Activated CD4-positive, alpha-beta T cell treated with anti-CD3 and anti-CD28 coated beads for 36 hours (primary cell): ENCODE data around the gene SMG7. TPM values are rescaled to one million over a fixed set of nuclear protein-coding genes. Genes with fewer than 3 reads are reported as not detected.

Experiments
- ATAC-seq: fragments of 200-7000 bp; cut with Tn5 transposase; one replicate; pipeline ENCODE4 v1.10.0; 2021; ENCODE audit warnings: mild to moderate bottlenecking, moderate library complexity
- CTCF ChIA-PET: fragments of 350-600 bp; sonication (Branson Sonifier 250); formaldehyde crosslinking; loops from one replicate; lab custom pipeline; 2021; ENCODE audit warnings: antibody characterized with exemption; lab: Charles Lee
- POLR2A ChIA-PET: fragments of 350-600 bp; sonication (Branson Sonifier 250); formaldehyde crosslinking; loops from one replicate; lab custom pipeline; 2021; ENCODE audit warnings: antibody characterized with exemption, inconsistent platforms; lab: Charles Lee
- DNase-seq: peaks from one replicate; pipeline ENCODE4 v3.0.0-alpha.2; 2020
- H3K27ac Mint-ChIP-seq: one replicate; pipeline ENCODE4 v1.8.0; 2021; ENCODE audit warnings: mixed read lengths
- H3K27me3 Mint-ChIP-seq: one replicate; pipeline ENCODE4 v1.8.0; 2021; ENCODE audit warnings: mixed read lengths
- H3K36me3 Mint-ChIP-seq: one replicate; pipeline ENCODE4 v1.8.0; 2021; ENCODE audit warnings: low read depth, mixed read lengths
- H3K4me1 Mint-ChIP-seq: one replicate; pipeline ENCODE4 v1.8.0; 2021; ENCODE audit warnings: mixed read lengths
- H3K4me3 Mint-ChIP-seq: one replicate; pipeline ENCODE4 v1.8.0; 2021; ENCODE audit warnings: mild to moderate bottlenecking, moderate library complexity, mixed read lengths
- H3K9me3 Mint-ChIP-seq: one replicate; pipeline ENCODE4 v1.8.0; 2021; ENCODE audit warnings: low read depth, mixed read lengths
- intact Hi-C, 2 experiments: fragments of 100-400 bp; cut with DNase I in 1 of 2; cut with micrococcal nuclease in 1 of 2; formaldehyde crosslinking; loops; one replicate each; pipeline versions ENCODE4 v1.14.2 to v1.15.1; 2022 to 2024; cut with DNase I, micrococcal nuclease
- total RNA-seq, 2 experiments: library from RNA; stranded (reverse); gene quantifications; one replicate each; pipeline ENCODE4 v1.2.3, GENCODE V29; 2021

Gene SMG7
- total RNA-seq, 2 experiments from 2014 or later = 56.6 to 62.1 TPM

- POLR2A ChIA-PET = interaction anchor here (0.6 kb wide), 1 partner anchor 275 kb away, joined by 3 read pairs; no protein-coding TSS in a partner anchor
Observed at GRCh38 chr1:183470147-183470960, 1.9 kb upstream of the SMG7 start.

GRCh38 chr1:183470961-183471742 lies 1.1 kb upstream of the SMG7 start:
- intact Hi-C loops = loop anchor here (1.0 to 10.0 kb wide), 20 partner anchors 72 to 1846 kb away; partner anchors contain the start of genes ARPC5 (in 1 of the 2), C1orf21 (in 1 of the 2), DHX9 (in 1 of the 2) and EDEM3 (in 1 of the 2)
- Mint-ChIP-seq H3K27ac (peak overlapping the region; percentile 99), H3K36me3 (peaks cover 11% of the 10 kb centered on the region), H3K4me3 (peak overlapping the region; percentile 86), H3K27me3 (no peaks in the 10 kb centered on the region), H3K9me3 (no peaks in the 10 kb centered on the region), H3K4me1 (peaks cover 26% of the 10 kb centered on the region)
- ChIA-PET CTCF (interaction anchor here (1.7 kb wide), 1 partner anchor 214 kb away, joined by 4 read pairs; no protein-coding TSS in a partner anchor), POLR2A (interaction anchor here (0.6 kb wide), 1 partner anchor 276 kb away, joined by 3 read pairs; no protein-coding TSS in a partner anchor)
- ATAC-seq (peak; percentile 37), DNase-seq (peak; percentile 86)

More at GRCh38 chr1:183470147-183470960, 1.9 kb upstream of the SMG7 start:
- DNase-seq (peak; percentile 96), ATAC-seq (peak; percentile 39)
- intact Hi-C loops = loop anchor here (1.0 to 10.0 kb wide), 19 partner anchors 72 to 1847 kb away; partner anchors contain the start of genes ARPC5 (in 1 of the 2), C1orf21 (in 1 of the 2), DHX9 (in 1 of the 2) and EDEM3 (in 1 of the 2)
- Mint-ChIP-seq H3K27ac (peak overlapping the region; percentile 99), H3K36me3 (peaks cover 11% of the 10 kb centered on the region), H3K9me3 (no peaks in the 10 kb centered on the region), H3K4me3 (peak overlapping the region; percentile 86), H3K27me3 (peaks cover 3% of the 10 kb centered on the region), H3K4me1 (peaks cover 26% of the 10 kb centered on the region)
- CTCF ChIA-PET = interaction anchor here (0.6 to 1.7 kb wide), 2 partner anchors 215 to 294 kb away, joined by 3 to 4 read pairs; no protein-coding TSS in a partner anchor

DNA sequence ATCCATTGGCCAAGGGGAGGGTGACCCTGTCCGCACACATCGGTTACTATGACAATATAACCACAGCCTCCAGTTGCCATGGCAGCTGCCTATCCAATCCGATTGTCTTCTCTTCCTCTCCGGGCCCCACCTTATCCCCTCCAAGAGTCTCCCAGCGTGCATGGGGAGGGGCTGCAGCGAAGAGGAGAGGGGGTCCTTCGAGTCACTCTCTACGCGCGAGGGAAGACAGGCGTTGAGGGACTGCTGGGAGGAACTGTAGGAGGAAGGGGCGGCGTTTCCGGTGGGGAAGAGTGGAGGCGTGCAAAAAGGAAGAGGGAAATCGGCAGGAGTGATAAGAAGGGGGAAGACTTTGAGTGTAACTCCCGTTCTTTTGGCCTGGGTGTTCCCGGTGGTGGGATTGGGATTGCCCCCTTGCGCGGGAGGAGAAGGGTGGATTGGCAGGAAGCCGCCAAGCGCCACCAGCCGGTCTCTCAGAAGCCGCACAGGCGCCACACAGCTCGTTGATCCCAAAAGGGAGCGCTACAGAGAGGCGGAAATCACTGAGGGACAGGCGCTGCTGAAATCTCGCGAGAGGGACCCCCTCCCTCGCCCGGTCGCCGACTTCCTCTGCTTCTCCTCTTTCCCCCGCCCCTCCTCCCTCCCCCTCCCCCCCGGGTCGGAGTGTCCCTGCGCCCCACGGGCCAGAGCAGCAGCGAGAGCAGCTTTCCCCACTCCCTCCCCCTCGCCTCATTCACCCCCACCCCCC lies 384 bp upstream of the SMG7 start:
- H3K27ac Mint-ChIP-seq = peak overlapping the region; percentile 99
- ATAC-seq (peak; percentile 61), DNase-seq (peak; percentile 99)
- H3K27me3 Mint-ChIP-seq = no peaks in the 10 kb centered on the region
- H3K9me3 Mint-ChIP-seq = no peaks in the 10 kb centered on the region
- peaks cover 11% of the 10 kb centered on the region for H3K36me3 Mint-ChIP-seq
- H3K4me1 Mint-ChIP-seq = peaks cover 26% of the 10 kb centered on the region
- intact Hi-C loops = loop anchor here (1.0 to 10.0 kb wide), 22 partner anchors 27 to 1845 kb away; partner anchors contain the start of genes ARPC5 (in 2 of the 2), TSEN15 (in 2 of the 2), C1orf21 (in 1 of the 2) and DHX9 (in 1 of the 2)
- H3K4me3 Mint-ChIP-seq = peak overlapping the region; percentile 86
- ChIA-PET CTCF (interaction anchor here (1.5 kb wide), 1 partner anchor 161 kb away, joined by 4 read pairs; no protein-coding TSS in a partner anchor), POLR2A (no interaction called here)

DNA sequence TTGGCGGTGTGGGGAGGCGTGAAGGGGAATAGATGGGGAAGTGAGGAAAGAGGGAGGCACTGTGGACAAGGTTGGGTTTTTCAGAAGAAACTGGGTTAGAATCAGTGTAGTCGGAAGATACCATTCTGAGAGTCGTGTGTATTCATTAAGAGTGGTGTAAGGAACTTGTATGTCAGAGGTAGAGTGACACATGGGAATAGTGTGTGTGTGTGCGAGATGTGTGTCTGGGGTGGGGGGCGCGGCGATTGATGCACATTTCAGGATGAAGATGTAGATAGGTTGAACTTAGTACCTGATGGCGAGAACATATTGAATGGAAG lies 878 bp downstream of the SMG7 start:
- Mint-ChIP-seq H3K27me3 (no peaks in the 10 kb centered on the region), H3K9me3 (no peaks in the 10 kb centered on the region), H3K36me3 (peaks cover 11% of the 10 kb centered on the region), H3K4me3 (peak overlapping the region; percentile 86), H3K27ac (peak overlapping the region; percentile 99), H3K4me1 (peaks cover 27% of the 10 kb centered on the region)
- POLR2A ChIA-PET = no interaction called here
- no peak for ATAC-seq
- intact Hi-C loops = loop anchor here (2.0 to 10.0 kb wide), 12 partner anchors 26 to 1844 kb away; partner anchors contain the start of genes C1orf21 (in 1 of the 2), GLUL (in 1 of the 2), IVNS1ABP (in 1 of the 2) and LAMC1 (in 1 of the 2)
- DNase-seq = peak; percentile 24
- CTCF ChIA-PET = interaction anchor here (0.6 to 2.5 kb wide), 6 partner anchors 9 to 584 kb away, joined by 3 to 13 read pairs (median 4); no protein-coding TSS in a partner anchor

GRCh38 chr1:183476081-183476480 lies 3.8 kb downstream of the SMG7 start:
- H3K4me3 Mint-ChIP-seq = no peak overlapping the region
- DNase-seq (no peak), ATAC-seq (no peak)
- H3K27ac Mint-ChIP-seq = no peak overlapping the region
- intact Hi-C loops = loop anchor here (10.0 kb wide), 3 partner anchors 439 to 1409 kb away; partner anchors contain the start of gene RGS16 (in 1 of the 2)
- no peaks in the 10 kb centered on the region for H3K9me3 Mint-ChIP-seq
- H3K4me1 Mint-ChIP-seq = peaks cover 46% of the 10 kb centered on the region
- ChIA-PET POLR2A (no interaction called here), CTCF (no interaction called here)
- peaks cover 13% of the 10 kb centered on the region for H3K36me3 Mint-ChIP-seq
- no peaks in the 10 kb centered on the region for H3K27me3 Mint-ChIP-seq

DNA sequence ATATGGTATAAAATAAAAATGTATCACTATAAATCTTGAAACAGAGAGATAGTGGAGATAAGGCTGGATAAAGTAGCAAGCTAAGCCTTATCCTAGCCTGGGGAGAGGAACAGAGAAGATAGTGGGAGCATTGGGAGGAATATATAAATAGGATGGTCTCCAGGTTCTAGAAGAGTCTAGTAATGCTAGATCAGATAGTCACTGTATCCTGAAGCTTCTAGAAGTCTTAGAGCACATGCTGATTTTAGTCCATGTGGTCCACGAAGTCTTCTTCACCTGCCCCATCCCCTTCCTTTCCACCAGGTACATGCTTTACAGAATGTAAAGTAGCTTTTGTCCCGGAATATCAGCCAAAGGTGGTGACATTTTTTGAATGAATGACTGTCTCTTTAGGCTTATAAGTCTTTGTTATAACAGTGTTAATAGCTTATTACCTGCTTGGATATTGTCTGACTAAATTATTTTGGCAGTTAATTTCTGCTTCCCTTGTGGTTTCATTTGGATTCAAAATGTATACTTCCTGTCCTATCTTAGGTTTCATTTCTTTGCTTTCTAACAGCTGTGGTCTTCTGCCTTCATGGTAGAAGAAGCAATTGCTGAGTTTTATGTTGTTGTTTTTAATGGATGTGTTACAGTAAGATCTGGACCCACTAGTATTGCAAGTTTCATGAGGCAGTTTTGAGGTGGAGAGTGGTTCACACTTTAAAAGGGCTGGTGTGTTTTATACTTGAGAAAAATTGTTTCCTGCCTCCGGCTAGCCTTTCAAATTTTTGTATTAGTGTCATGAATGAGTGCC lies 5.9 kb downstream of the SMG7 start:
- POLR2A ChIA-PET = interaction anchor here (0.7 to 1.1 kb wide), 2 partner anchors 11 to 95 kb away, joined by 3 to 4 read pairs; no protein-coding TSS in a partner anchor
- intact Hi-C loops = loop anchor here (10.0 kb wide), 3 partner anchors 437 to 1407 kb away; partner anchors contain the start of gene RGS16 (in 1 of the 2)

GRCh38 chr1:183480971-183481441 lies 8.7 kb downstream of the SMG7 start:
- H3K36me3 Mint-ChIP-seq = peaks cover 2% of the 10 kb centered on the region
- no peaks in the 10 kb centered on the region for H3K27me3 Mint-ChIP-seq
- H3K9me3 Mint-ChIP-seq = no peaks in the 10 kb centered on the region
- intact Hi-C loops = no loop called here
- ChIA-PET CTCF (interaction anchor here (0.9 to 1.3 kb wide), 2 partner anchors 122 to 126 kb away, joined by 3 read pairs; no protein-coding TSS in a partner anchor), POLR2A (no interaction called here)
- H3K4me1 Mint-ChIP-seq = peaks cover 58% of the 10 kb centered on the region
- DNase-seq = no peak
- ATAC-seq = no peak
- no peak overlapping the region for H3K4me3 Mint-ChIP-seq
- peak overlapping the region; percentile 49 for H3K27ac Mint-ChIP-seq

More for the DNA sequence above, 5.9 kb downstream of the SMG7 start:
- CTCF ChIA-PET = interaction anchor here (0.6 to 1.1 kb wide), 5 partner anchors 9 to 859 kb away, joined by 3 to 4 read pairs (median 3); no protein-coding TSS in a partner anchor
- Mint-ChIP-seq H3K27me3 (no peaks in the 10 kb centered on the region), H3K4me1 (peaks cover 64% of the 10 kb centered on the region), H3K36me3 (peaks cover 8% of the 10 kb centered on the region), H3K4me3 (peak overlapping the region; percentile 15), H3K9me3 (no peaks in the 10 kb centered on the region), H3K27ac (peak overlapping the region; percentile 88)
- DNase-seq (no peak), ATAC-seq (peak; percentile 71)

- POLR2A ChIA-PET = no interaction called here
- Mint-ChIP-seq H3K27me3 (no peaks in the 10 kb centered on the region), H3K36me3 (peaks cover 10% of the 10 kb centered on the region), H3K4me3 (no peak overlapping the region), H3K4me1 (peaks cover 67% of the 10 kb centered on the region), H3K27ac (no peak overlapping the region), H3K9me3 (no peaks in the 10 kb centered on the region)
- ATAC-seq = no peak
- CTCF ChIA-PET = interaction anchor here (1.0 kb wide), 1 partner anchor 40 kb away, joined by 3 read pairs; no protein-coding TSS in a partner anchor
- intact Hi-C loops = no loop called here
- DNase-seq = no peak
Observed at GRCh38 chr1:183483224-183483623, 10.9 kb downstream of the SMG7 start.

DNA sequence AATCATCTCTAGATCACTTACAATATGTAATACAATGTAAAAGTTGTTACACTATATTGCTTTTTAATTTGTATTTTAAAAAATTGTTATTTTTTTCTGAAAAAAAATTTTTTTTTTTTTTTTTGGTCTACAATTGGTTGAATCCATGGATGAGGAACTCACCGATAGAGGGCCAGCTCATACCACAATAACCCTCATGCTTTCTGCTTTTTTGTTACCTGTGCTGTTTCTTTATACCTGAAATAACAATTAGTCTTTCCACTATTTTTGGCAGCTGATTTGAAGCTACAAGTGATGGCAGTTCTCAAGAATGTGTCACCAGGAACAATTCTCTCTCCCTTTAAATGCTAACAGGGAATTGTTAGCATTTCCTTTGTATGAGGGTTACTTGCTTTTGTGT lies 12.0 kb downstream of the SMG7 start:
- peaks cover 10% of the 10 kb centered on the region for H3K36me3 Mint-ChIP-seq
- no peak overlapping the region for H3K27ac Mint-ChIP-seq
- no peaks in the 10 kb centered on the region for H3K27me3 Mint-ChIP-seq
- ChIA-PET POLR2A (no interaction called here), CTCF (interaction anchor here (1.3 to 1.8 kb wide), 2 partner anchors 10 to 19 kb away, joined by 3 to 13 read pairs; no protein-coding TSS in a partner anchor)
- peaks cover 58% of the 10 kb centered on the region for H3K4me1 Mint-ChIP-seq
- ATAC-seq (no peak), DNase-seq (no peak)
- intact Hi-C loops = no loop called here
- no peaks in the 10 kb centered on the region for H3K9me3 Mint-ChIP-seq
- no peak overlapping the region for H3K4me3 Mint-ChIP-seq
